Head of caudate nucleus (tissue), 42 donors: Measurements from ENCODE around the gene FCER2.

Experiments used
- DNase-seq, 42 donors: peaks; one replicate each; pipeline versions ENCODE4 v3.0.0 to v3.0.0-alpha.2; 2020 to 2021; ENCODE audit warnings: mixed read lengths in 7 of 42
- intact Hi-C: fragments of 100-400 bp; cut with DNase I; formaldehyde crosslinking; loops from one replicate; pipeline ENCODE4 v1.15.0; 2022

The FCER2 gene

DNA sequence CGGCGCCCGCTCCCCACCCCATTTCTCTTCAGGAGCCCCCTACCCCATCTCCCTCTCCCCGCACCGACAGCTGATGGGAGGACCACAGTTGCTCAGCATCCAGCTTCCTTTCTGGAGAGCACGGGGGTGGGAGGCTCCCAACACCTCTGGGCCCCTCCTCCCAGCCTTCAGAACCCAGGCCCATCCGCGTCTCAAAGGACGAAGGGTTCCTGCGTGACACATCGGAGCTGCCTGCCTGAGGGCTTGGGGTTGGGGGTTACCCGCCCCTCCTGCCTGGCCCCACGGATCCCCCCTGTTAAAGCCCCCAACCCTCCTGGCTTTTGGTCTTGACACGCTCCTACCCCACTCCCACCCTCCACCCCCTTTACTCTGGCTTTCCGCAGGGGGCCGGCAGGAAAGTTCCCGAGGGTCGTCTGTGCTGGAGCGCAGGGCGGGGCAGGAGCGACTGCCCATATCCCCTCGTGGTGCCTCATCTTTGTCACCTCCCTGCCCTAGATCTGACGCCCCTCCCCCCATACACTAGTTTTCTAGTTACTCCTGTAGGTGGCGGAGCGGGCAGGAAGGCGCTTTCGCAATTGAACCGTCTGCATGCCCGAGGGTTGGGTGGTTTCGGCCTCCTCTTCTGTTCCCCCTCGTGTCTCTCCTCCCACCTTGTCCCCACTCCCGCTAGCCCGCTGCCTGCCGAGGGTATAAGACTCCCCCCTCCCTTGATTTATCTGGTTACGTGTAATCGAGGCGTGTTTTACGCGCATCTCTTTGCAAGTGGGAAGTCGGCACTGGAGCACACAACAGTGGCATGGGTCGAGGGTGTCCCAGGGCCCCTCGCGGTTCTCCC lies 20.4 kb downstream of the FCER2 start:
- DNase-seq: peak; percentile 57 to 93 (median 78)
- intact Hi-C loops: loop anchor here (2.0 to 5.0 kb wide), 2 partner anchors 114 to 221 kb away; partner anchors contain the start of gene MAP2K7

DNA sequence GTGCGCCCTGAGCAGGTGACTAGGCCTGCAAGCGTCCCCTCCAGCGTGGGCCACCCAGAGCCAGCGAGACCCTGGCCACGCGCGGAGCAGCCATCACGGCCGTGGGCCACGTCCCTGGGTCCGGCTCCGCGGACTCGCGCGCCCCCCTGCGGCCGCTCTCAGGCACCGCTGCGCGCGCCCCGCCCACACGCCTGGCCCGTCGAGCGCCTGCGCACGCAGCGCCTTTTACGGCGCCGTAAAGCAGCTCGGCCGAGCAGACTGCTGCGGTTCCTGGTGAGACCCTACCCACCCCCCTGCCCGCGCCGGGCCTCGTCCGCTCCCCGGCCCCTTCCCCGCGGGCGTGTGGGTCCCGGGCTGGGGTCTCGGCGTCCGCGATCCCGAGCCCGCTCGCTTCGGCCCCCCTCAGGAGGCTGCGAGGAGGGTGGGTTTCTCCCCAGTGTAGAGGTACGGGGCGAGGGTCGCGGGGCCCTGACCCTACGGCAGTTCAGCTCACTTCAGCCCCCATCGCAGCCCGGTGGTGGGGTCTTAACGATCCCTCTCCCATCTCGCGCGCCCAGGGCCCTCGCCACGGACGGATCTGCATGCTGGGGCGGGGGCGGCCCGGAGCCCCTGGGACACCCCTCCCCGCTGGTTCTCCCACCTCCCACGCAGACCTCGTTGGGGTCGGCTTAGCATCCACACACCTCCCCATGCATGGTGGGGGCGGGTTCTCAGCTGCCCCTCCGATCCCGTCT lies 21.2 kb downstream of the FCER2 start, which contains the start of gene TRAPPC5:
Gene TRAPPC5, plus strand, starts transcription at position 228 of the 734 bp plus-strand sequence. CDS start 1,421 bp downstream, outside the sequence.
- peak; percentile 63 to 94 (median 88) for DNase-seq
- intact Hi-C loops: loop anchor here (2.0 to 5.0 kb wide), 2 partner anchors 113 to 222 kb away; partner anchors contain the start of gene MAP2K7

DNA sequence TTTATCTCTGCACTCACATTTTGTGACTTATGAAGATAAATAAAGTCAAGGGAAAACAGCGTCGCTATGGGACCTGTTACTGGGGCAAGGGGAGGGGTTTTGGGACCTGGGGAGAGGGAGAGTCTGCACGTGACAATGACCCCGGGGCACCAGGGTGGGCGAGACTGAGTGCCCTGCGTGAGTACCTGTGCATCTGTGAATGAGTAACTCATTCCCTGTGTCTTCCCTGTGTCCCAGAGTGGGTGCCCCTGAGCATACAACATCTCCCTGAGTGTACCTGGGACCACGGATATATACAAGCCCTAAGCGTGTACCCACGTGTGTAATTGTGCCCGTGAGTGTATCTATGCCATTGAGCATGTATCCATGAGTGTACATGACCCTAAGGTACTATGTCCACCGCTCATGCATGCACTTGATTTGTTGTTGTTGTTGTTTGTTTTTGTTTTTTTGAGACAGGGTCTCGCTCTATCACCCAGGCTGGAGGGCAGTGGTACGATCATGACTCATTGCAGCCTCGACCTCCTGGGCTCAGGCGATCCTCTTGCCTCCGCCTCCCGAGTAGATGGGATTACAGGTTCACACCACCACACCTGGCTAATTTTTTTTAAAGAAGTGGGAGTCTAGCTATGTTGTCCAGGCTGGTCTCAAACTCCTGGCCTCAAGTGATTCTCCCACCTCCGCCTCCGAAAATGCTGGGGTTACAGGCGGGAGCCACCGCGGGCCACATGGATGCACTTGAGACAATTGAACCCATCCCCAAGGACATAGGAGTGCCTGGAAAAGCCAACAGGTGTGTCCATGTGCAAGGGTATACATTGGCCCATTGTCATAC lies 21.9 kb downstream of the FCER2 start:
- intact Hi-C loops: loop anchor here (2.0 to 5.0 kb wide), 2 partner anchors 113 to 223 kb away; partner anchors contain the start of gene MAP2K7
- DNase-seq: no peak

DNA sequence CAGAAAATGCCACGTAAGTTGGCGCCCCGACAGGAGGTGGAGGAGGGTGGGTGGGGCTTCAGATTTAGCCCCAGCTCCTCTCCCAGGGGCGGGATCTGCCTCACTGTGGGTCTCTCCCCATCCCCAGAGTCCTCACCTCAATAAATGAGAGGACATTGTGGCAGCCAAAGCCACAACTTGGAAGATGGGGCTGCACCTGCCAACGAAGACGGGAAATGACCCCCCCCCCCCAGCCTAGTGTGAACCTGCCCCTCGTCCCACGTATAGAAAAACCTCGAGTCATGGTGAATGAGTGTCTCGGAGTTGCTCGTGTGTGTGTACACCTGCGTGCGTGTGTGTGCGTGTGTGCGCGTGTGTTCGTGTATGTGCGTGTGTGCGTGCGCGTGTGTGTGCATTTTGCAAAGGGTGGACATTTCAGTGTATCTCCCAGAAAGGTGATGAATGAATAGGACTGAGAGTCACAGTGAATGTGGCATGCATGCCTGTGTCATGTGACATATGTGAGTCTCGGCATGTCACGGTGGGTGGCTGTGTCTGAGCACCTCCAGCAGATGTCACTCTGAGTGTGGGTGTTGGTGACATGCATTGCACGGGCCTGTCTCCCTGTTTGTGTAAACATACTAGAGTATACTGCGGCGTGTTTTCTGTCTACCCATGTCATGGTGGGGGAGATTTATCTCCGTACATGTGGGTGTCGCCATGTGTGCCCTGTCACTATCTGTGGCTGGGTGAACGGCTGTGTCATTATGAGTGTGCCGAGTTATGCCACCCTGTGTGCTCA lies 22.8 kb downstream of the FCER2 start:
- intact Hi-C loops: no loop called here
- peak in 40 of 42 donors; percentile 21 to 74 (median 48) for DNase-seq

- intact Hi-C loops: no loop called here
- no peak for DNase-seq
Measured at GRCh38 chr19:7677669-7678311, 24.1 kb downstream of the FCER2 start.

DNA sequence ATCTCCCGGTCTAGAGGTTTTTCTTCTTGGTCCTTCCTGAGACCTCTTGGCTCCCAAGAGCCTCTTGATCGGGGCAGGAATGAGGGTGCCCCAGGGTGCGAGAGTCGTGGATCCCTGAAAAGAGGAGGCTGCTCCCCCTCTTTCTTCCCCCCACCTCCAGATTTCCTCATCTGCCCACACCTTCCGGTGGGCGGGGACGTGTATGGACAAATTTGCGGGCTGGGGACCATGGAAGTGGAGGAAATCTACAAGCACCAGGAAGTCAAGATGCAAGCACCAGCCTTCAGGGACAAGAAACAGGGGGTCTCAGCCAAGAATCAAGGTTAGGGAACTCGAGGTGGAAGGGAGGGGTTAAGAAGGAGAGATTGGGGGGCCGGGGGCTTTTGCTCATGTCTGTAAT lies 25.1 kb downstream of the FCER2 start, which contains the start of gene MCEMP1:
Gene MCEMP1, plus strand, starts transcription at position 237 of the 400 bp plus-strand sequence. Its CDS starts 31 bp downstream, at position 268.
- intact Hi-C loops: no loop called here

DNA sequence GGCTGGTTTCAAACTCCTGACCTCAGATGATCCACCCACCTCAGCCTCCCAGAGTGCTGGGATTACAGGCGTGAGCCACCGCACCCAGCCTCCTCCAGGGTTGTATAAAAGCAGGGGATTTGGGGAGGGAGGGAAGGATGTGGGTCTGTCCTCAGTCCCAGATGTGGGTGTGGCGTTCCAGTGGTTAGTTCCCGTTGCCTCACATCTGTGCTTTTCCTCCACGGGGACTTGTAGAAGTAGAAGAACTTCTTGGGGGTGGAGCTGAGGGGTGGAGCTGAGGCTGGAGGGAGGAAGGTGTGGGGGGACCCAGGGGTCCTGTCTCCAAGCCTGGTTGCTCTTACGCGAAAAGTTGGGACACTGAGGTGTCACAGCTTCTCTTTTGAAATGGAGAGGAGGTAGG lies 25.6 kb downstream of the FCER2 start:
- DNase-seq: no peak
- intact Hi-C loops: no loop called here

More for the DNA sequence above, 25.1 kb downstream of the FCER2 start, which contains the start of gene MCEMP1:
- no peak for DNase-seq

GRCh38 chr19:7674010-7675005 lies 27.6 kb downstream of the FCER2 start:
- intact Hi-C loops: no loop called here
- peak in 35 of 42 donors; percentile 14 to 70 (median 45) for DNase-seq

- DNase-seq: no peak
- intact Hi-C loops: no loop called here
Measured at GRCh38 chr19:7672522-7672921, 29.4 kb downstream of the FCER2 start.

DNA sequence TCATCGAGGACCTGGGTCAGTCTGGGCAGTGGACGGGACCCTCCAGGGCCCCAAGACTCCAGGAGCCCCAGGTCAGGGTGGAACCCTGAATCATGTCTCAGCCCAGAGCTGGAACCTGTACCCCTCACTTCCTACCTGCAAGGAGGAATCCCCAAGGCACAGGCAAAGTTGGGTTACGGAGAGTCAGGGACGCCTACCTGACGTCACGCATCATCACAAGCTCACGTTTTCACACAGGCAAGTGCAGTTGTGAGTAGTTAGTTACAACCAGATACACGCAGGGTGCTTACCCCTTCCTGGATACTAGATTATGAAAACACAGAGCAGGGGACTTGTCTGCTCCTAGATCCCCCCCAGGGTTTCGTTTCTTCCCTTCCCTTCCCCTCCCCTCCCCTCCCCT lies 31.1 kb downstream of the FCER2 start:
- intact Hi-C loops: no loop called here
- no peak for DNase-seq

- intact Hi-C loops: no loop called here
- peak; percentile 26 to 83 (median 60) for DNase-seq
Measured at GRCh38 chr19:7670150-7670783, 31.7 kb downstream of the FCER2 start.

DNA sequence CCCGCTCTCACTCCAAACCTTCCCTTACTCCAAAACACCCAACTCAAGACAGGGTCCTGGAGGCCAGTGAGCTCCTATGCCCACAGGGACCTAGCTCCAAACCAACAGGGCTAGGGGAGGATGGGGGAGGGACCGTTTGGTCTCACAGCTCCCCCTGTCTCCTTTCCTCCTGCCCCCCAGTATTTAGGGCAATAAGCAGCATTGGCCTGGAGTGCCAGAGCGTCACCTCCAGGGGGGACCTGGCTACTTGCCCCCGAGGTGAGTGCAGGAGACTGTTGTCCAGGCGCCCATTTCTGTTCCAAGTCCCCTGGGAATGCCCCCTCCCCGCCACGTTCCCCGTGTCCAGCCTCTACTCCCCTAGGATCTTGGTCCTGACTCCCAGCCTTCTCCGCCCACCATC lies 32.3 kb downstream of the FCER2 start:
- intact Hi-C loops: no loop called here
- no peak for DNase-seq

- intact Hi-C loops: no loop called here
- DNase-seq: no peak
Measured at GRCh38 chr19:7668842-7669241, 33.1 kb downstream of the FCER2 start, which contains the start of gene RETN. TSS of gene RETN (plus strand) at chr19:7669049. CDS start at chr19:7669327, 278 bp downstream.

- intact Hi-C loops: no loop called here
- DNase-seq: no peak
Measured at GRCh38 chr19:7665076-7665475, 36.9 kb downstream of the FCER2 start.

GRCh38 chr19:7663706-7664105 lies 38.2 kb downstream of the FCER2 start:
- intact Hi-C loops: no loop called here
- DNase-seq: no peak

DNA sequence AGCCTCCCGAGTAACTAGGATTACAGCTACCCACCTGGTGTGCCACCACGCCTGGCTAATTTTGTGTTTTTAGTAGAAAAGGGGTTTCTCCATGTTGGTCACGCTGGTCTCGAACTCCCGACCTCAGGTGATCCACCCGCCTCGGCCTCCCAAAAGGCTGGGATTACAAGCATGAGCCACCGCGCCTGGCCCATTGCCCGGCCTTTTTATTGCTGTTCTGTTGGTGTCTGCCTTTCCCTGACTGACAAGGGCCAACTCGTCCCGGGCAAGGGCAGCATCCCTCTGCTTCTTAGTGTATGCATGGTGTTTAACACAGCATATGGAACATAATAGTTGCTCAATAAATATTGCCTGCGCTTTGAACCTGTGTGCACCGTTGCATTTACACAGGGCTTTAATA lies 39.3 kb downstream of the FCER2 start:
- intact Hi-C loops: no loop called here
- DNase-seq: no peak
